Sigmoid colon (tissue), 7 donors: ENCODE results near the gene SCML2. TPM values are rescaled to one million over a fixed set of nuclear protein-coding genes. Genes with fewer than 3 reads are reported as not detected.

Experiments used
- DNase-seq: peaks from one replicate; pipeline ENCODE4 v3.0.0-alpha.2; 2019
- H3K27ac ChIP-seq, 4 donors: fragments of 200-600 bp; sonication (generic); one replicate each; pipeline ENCODE4 v1.5.1; 2016 to 2019; ENCODE audit warnings: mild to moderate bottlenecking in 1 of 4
- H3K27me3 ChIP-seq, 3 donors: fragments of 200-600 bp; sonication (generic); one replicate each; pipeline ENCODE4 v1.5.1; 2019; ENCODE audit warnings: mild to moderate bottlenecking in 1 of 3
- H3K36me3 ChIP-seq, 4 donors: fragments of 200-600 bp; sonication (generic); one replicate each; pipeline ENCODE4 v1.5.1; 2016 to 2019
- H3K4me1 ChIP-seq, 4 donors: fragments of 200-600 bp; sonication (generic); one replicate each; pipeline ENCODE4 v1.5.1; 2017 to 2019
- H3K4me3 ChIP-seq, 4 donors: fragments of 200-600 bp; sonication (generic); one replicate each; pipeline ENCODE4 v1.5.1; 2017 to 2019; ENCODE audit warnings: mild to moderate bottlenecking in 2 of 4, moderate library complexity in 1 of 4
- H3K9me3 ChIP-seq, 4 donors: fragments of 200-600 bp in 3 of 4; sonication (generic) in 3 of 4; one replicate each; pipeline versions ENCODE4 v1.5.1 to v1.6.1; 2013 to 2019
- EP300 ChIP-seq, 4 donors: sonication (generic); formaldehyde crosslinking; IDR thresholded peaks; one replicate each; pipeline ENCODE4 v1.6.1; 2017; ENCODE audit warnings: antibody characterized with exemption in 4 of 4
- POLR2A ChIP-seq, 2 donors: fragments of 450-650 bp; IDR thresholded peaks; one replicate each; pipeline ENCODE4 v1.6.1; 2016; ENCODE audit warnings: antibody characterized with exemption in 2 of 2, mild to moderate bottlenecking in 2 of 2, moderate library complexity in 2 of 2
- POLR2AphosphoS5 ChIP-seq, 4 donors: sonication (generic); formaldehyde crosslinking; IDR thresholded peaks; one replicate each; pipeline ENCODE4 v1.6.1; 2017; ENCODE audit warnings: antibody characterized with exemption in 4 of 4
- WGBS, 2 donors: extraction: QIAGEN DNeasy Blood & Tissue Kit; methylation state at CpG; one replicate each; pipeline ENCODE4 v1.1.7; 2013; 5-methylcytosine and 5-hydroxymethylcytosine counted together
- intact Hi-C: fragments of 100-400 bp; cut with DNase I; formaldehyde crosslinking; loops from one replicate; pipeline ENCODE4 v1.15.1; 2023
- polyA plus RNA-seq, 3 donors: library from polyadenylated mRNA; stranded (reverse); fragments of 200-250 nt; gene quantifications; one replicate each; pipeline ENCODE4 v1.2.3, GENCODE V29; 2013
- total RNA-seq, 4 donors: library from RNA; depleted of rRNA; stranded (reverse); fragments of >200 nt; gene quantifications; one replicate each; pipeline ENCODE4 v1.1.0, GENCODE V29; 2016
- TF ChIP-seq, protein P1 (sequence below), 4 experiments: fragments of 450-650 bp in 3 of 4; fragments of 200-600 bp in 1 of 4; IDR thresholded peaks; one replicate each; pipeline ENCODE4 v1.5.1; 2016 to 2019; ENCODE audit warnings: antibody characterized with exemption in 4 of 4, mild to moderate bottlenecking in 3 of 4, moderate library complexity in 2 of 4
- donor health status: healthy with polysubstance abuse.
- donor health status: Bipolar disorder and iron deficiency.
- donor health status: healthy.

SCML2 gene
- total and polyA plus RNA-seq, 7 donors: 0.60 to 5.6 (median 1.9) TPM

DNA sequence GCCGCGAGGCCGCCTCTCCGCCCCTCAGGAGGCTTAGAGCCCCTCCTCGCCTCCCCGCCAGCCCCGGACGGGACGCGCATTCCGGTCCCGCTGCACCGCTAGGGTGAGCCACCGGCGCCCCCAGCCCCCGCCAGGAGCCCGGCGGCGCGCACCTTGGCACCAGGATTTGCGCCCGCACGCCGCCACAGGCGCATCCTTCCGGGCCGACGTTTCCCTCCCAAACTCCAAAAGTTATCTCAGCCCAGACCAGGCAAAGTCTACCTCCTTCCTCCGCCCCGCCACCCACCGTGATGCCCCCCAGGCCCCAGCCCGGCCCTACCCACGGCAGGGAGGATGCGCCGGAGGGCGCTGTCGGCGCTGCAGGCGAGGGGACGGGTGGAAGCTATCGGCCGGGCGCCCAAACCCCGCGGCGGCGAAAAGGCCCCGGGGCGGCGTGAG lies 538 bp downstream of the SCML2 start:
- no peaks in the 10 kb centered on the region for H3K4me1 ChIP-seq
- H3K36me3 ChIP-seq: no peaks in the 10 kb centered on the region
- TF ChIP-seq POLR2AphosphoS5 (IDR thresholded peaks at IDR 0.05) (no peak), EP300 (IDR thresholded peaks at IDR 0.05) (no peak), POLR2A (IDR thresholded peaks at IDR 0.05) (no peak)
- TF ChIP-seq, protein P1, sequence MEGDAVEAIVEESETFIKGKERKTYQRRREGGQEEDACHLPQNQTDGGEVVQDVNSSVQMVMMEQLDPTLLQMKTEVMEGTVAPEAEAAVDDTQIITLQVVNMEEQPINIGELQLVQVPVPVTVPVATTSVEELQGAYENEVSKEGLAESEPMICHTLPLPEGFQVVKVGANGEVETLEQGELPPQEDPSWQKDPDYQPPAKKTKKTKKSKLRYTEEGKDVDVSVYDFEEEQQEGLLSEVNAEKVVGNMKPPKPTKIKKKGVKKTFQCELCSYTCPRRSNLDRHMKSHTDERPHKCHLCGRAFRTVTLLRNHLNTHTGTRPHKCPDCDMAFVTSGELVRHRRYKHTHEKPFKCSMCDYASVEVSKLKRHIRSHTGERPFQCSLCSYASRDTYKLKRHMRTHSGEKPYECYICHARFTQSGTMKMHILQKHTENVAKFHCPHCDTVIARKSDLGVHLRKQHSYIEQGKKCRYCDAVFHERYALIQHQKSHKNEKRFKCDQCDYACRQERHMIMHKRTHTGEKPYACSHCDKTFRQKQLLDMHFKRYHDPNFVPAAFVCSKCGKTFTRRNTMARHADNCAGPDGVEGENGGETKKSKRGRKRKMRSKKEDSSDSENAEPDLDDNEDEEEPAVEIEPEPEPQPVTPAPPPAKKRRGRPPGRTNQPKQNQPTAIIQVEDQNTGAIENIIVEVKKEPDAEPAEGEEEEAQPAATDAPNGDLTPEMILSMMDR (IDR thresholded peaks at IDR 0.05): no peak
- DNase-seq: no peak
- no peaks in the 10 kb centered on the region for H3K9me3 ChIP-seq
- H3K27me3 ChIP-seq: no peaks in the 10 kb centered on the region
- peak overlapping the region; percentile 42 to 60 (median 56) for H3K4me3 ChIP-seq
- intact Hi-C loops: no loop called here
- 0 to 1% methylated on average over 50 of the region's 50 CpGs for WGBS, 2 donors
- peak overlapping the region; percentile 62 to 76 (median 72) for H3K27ac ChIP-seq

DNA sequence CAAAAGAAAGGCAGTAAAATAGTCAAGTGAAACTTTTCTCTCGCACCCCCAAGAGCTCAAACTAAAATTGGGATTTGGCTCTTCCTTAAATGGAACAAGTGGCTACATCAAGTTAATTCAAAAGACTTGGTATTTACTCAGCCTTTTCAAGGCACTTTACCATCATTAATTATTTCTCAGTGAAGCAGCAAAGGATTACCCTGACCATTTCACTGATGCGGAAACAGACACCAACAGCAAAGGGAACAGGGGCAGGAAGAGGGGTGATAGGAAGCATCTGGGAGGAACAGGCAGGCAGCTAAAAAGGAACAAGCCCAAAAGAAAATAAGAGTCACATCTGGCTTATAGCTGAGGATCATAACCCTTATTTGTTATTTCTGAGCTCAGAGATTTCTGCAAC lies 2.7 kb downstream of the SCML2 start:
- intact Hi-C loops: no loop called here
- no peak for DNase-seq
- Histone ChIP-seq H3K4me1 (no peaks in the 10 kb centered on the region), H3K36me3 (no peaks in the 10 kb centered on the region), H3K27me3 (no peaks in the 10 kb centered on the region), H3K27ac (no peak overlapping the region), H3K9me3 (no peaks in the 10 kb centered on the region), H3K4me3 (no peak overlapping the region)
- 52 to 87% methylated on average over 2 of the region's 2 CpGs for WGBS, 2 donors
- TF ChIP-seq POLR2AphosphoS5 (IDR thresholded peaks at IDR 0.05) (no peak), POLR2A (IDR thresholded peaks at IDR 0.05) (no peak), EP300 (IDR thresholded peaks at IDR 0.05) (no peak)
- TF ChIP-seq, protein P1 (IDR thresholded peaks at IDR 0.05): no peak

DNA sequence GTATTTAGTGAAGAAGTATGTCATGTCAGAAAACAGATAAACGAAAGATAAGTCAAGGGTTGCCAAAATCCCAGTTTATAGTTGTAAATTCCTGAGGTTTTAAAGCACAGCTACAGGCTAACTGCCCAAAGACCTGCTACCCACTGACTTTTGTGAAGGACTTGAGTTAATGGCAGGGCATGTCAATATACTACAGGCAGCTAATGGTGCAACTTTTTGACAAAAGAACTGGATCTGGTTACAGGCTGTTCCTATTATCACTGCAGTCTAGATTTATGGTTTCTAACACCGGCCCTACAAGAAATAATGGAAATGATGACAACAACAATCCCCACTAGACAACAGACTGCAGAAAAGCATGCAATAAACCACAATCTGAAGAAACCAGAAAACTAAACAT lies 6.4 kb downstream of the SCML2 start:
- Histone ChIP-seq H3K4me1 (no peaks in the 10 kb centered on the region), H3K27ac (no peak overlapping the region), H3K9me3 (no peaks in the 10 kb centered on the region), H3K4me3 (no peak overlapping the region), H3K27me3 (no peaks in the 10 kb centered on the region), H3K36me3 (no peaks in the 10 kb centered on the region)
- intact Hi-C loops: no loop called here
- TF ChIP-seq POLR2A (IDR thresholded peaks at IDR 0.05) (no peak), POLR2AphosphoS5 (IDR thresholded peaks at IDR 0.05) (no peak), EP300 (IDR thresholded peaks at IDR 0.05) (no peak)
- TF ChIP-seq, protein P1 (IDR thresholded peaks at IDR 0.05): no peak
- 37 to 38% methylated on average over 2 of the region's 2 CpGs for WGBS, 2 donors
- DNase-seq: no peak

DNA sequence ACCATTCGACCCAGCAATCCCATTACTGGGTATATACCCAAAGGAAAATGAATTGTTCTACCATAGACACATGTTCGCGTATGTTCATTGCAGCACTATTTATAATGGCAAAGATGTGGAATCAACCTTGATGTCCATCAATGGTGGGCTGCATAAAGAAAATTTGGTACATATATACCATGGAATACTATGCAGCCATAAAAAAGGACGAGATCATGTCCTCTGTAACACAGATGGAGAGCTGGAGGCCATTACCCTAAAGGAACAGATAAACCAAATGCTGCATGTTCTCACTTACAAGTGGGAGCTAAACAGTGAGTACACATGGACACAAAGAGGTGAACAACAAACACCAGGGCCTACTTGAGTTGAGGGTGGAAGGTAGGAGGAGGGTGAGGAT lies 45.1 kb downstream of the SCML2 start:
- Histone ChIP-seq H3K36me3 (no peaks in the 10 kb centered on the region), H3K4me3 (no peak overlapping the region), H3K27me3 (no peaks in the 10 kb centered on the region), H3K27ac (no peak overlapping the region), H3K4me1 (no peaks in the 10 kb centered on the region), H3K9me3 (no peaks in the 10 kb centered on the region)
- DNase-seq: no peak
- intact Hi-C loops: no loop called here
- WGBS, 2 donors: 93 to 95% methylated on average over 4 of the region's 4 CpGs
- TF ChIP-seq EP300 (IDR thresholded peaks at IDR 0.05): no peak
- TF ChIP-seq, protein P1 (IDR thresholded peaks at IDR 0.05): no peak

DNA sequence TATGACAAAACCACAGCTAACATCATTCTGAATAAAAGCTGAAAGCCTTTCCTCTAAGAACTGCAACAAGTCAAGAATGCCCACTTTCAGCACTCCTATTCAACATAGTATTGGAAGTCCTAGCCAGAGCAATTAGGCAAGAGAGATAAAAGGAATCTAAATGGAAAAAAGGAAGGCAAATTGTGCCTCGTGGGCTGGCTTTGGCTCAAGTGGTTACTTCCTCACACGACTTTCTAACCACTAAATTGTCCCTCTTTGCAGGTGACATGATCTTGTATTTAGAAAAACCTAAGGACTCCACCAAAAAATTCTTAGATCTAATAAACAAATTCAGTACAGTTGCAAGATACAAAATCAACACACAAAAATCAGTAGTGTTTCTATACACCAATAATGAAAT lies 57.2 kb downstream of the SCML2 start:
- Histone ChIP-seq H3K27me3 (no peaks in the 10 kb centered on the region), H3K4me1 (no peaks in the 10 kb centered on the region), H3K4me3 (no peak overlapping the region), H3K36me3 (no peaks in the 10 kb centered on the region), H3K27ac (no peak overlapping the region), H3K9me3 (no peaks in the 10 kb centered on the region)
- intact Hi-C loops: no loop called here
- DNase-seq: no peak
- TF ChIP-seq EP300 (IDR thresholded peaks at IDR 0.05): no peak
- TF ChIP-seq POLR2AphosphoS5 (IDR thresholded peaks at IDR 0.05): no peak
- TF ChIP-seq, protein P1 (IDR thresholded peaks at IDR 0.05): no peak
- no peak for TF ChIP-seq POLR2A (IDR thresholded peaks at IDR 0.05)
- WGBS, 2 donors: 45 to 85% methylated on average over 2 of the region's 2 CpGs
